GM12878 (cell line): ENCODE results near the gene SLC36A1. TPM values are rescaled to one million over a fixed set of nuclear protein-coding genes. Genes with fewer than 3 reads are reported as not detected.

Experiments
- ATAC-seq: fragments of 200-7000 bp; cut with Tn5 transposase; 3 replicates; pipeline ENCODE4 v1.9.1; 2020; ENCODE audit warnings: mild to moderate bottlenecking, moderate library complexity
- BruUV-seq: library from RNA; stranded (reverse); fragments of 400-500 nt; replicated peaks from 2 replicates; lab custom pipeline; 2021; lab: Mats Ljungman, UMichigan
- CTCF ChIA-PET: fragments of 300-600 bp; sonication (Branson Sonifier 250); formaldehyde crosslinking; extraction: SDS; loops from one replicate; lab custom pipeline; 2021; ENCODE audit warnings: inconsistent platforms; lab: Yijun Ruan, JAX
- POLR2A ChIA-PET: fragments of 350-600 bp; formaldehyde crosslinking; extraction: SDS; loops from one replicate; lab custom pipeline; 2021; ENCODE audit warnings: inconsistent platforms; lab: Charles Lee
- RAD21 ChIA-PET: fragments of 300-600 bp; sonication (Branson Sonifier 250); formaldehyde crosslinking; loops from one replicate; lab custom pipeline; 2023; ENCODE audit warnings: antibody characterized with exemption; ENCODE audit not compliant: unreplicated experiment; lab: Charles Lee
- SMC1A ChIA-PET: fragments of 300-600 bp; sonication (Branson Sonifier 250); formaldehyde crosslinking; loops from one replicate; lab custom pipeline; 2023; ENCODE audit not compliant: unreplicated experiment, uncharacterized antibody; lab: Charles Lee
- DNase-seq: peaks from one replicate; pipeline ENCODE4 v3.0.0-alpha.2; 2011; ENCODE audit warnings: low read depth, low spot score
- FAIRE-seq: peaks from 3 replicates; lab custom pipeline; 2011; peaks lifted over from hg19 to GRCh38; lab: Jason Lieb, UNC
- H2AFZ ChIP-seq: 2 replicates; pipeline ENCODE4 v1.6.0; 2011; ENCODE audit warnings: low read depth, low read length, control low read depth; ENCODE audit not compliant: control insufficient read depth
- H3K27ac ChIP-seq: 2 replicates; pipeline ENCODE4 v1.5.1; 2011; ENCODE audit warnings: control low read depth; ENCODE audit not compliant: control insufficient read depth, insufficient read depth
- H3K27me3 ChIP-seq, 2 experiments: replicated peaks in 1 of 2; 2 replicates each; pipeline versions ENCODE4 v1.6.0 to v1.6.1; 2011; ENCODE audit warnings: low read length in 1 of 2; ENCODE audit not compliant: control insufficient read depth in 2 of 2, insufficient read depth in 2 of 2
- H3K36me3 ChIP-seq, 2 experiments: 2 replicates each; pipeline ENCODE4 v1.5.1; 2011; ENCODE audit warnings: low read length in 1 of 2; ENCODE audit not compliant: control insufficient read depth in 2 of 2, insufficient read depth in 2 of 2
- H3K4me1 ChIP-seq: 2 replicates; pipeline ENCODE4 v1.6.1; 2011; ENCODE audit warnings: mild to moderate bottlenecking, low read length, moderate library complexity, mixed read lengths; ENCODE audit not compliant: control insufficient read depth, insufficient read depth
- H3K4me2 ChIP-seq: 2 replicates; pipeline ENCODE4 v1.6.0; 2011; ENCODE audit warnings: control low read depth; ENCODE audit not compliant: control insufficient read depth, insufficient read depth
- H3K4me3 ChIP-seq: fragments of 200-600 bp; sonication (generic); 2 replicates; pipeline ENCODE4 v1.5.1; 2016
- H3K79me2 ChIP-seq: 2 replicates; pipeline ENCODE4 v1.6.0; 2011; ENCODE audit warnings: low read length; ENCODE audit not compliant: control insufficient read depth, insufficient read depth
- H3K9ac ChIP-seq: 2 replicates; pipeline ENCODE4 v1.8.0; 2011; ENCODE audit warnings: low read length, control low read depth, mixed read lengths; ENCODE audit not compliant: control insufficient read depth, insufficient read depth
- H3K9me3 ChIP-seq: replicated peaks from 3 replicates; pipeline ENCODE4 v1.5.1; 2011; ENCODE audit warnings: mild to moderate bottlenecking, low read length; ENCODE audit not compliant: control insufficient read depth, insufficient read depth
- H4K20me1 ChIP-seq: 2 replicates; pipeline ENCODE4 v1.6.0; 2011; ENCODE audit not compliant: control insufficient read depth, insufficient read depth
- BCL3 ChIP-seq: IDR thresholded peaks from 2 replicates; pipeline ENCODE4 v1.6.1; 2011; ENCODE audit warnings: borderline replicate concordance, low read depth, mild to moderate bottlenecking, moderate library complexity, low read length; ENCODE audit not compliant: insufficient read depth, poor library complexity, severe bottlenecking
- CBX3 ChIP-seq: fragments of 200-600 bp; sonication (generic); IDR thresholded peaks from 2 replicates; pipeline ENCODE4 v1.6.1; 2016; ENCODE audit warnings: low read depth, borderline replicate concordance
- CEBPB ChIP-seq, 2 experiments: fragments of 150-350 bp in 1 of 2; IDR thresholded peaks; 2 replicates each; pipeline ENCODE4 v1.6.1; 2012 to 2014; ENCODE audit warnings: low read depth in 2 of 2, low read length in 2 of 2, borderline replicate concordance in 1 of 2, inconsistent platforms in 1 of 2
- FOS ChIP-seq: IDR thresholded peaks from 3 replicates; pipeline ENCODE4 v1.6.1; 2011; ENCODE audit warnings: borderline replicate concordance; ENCODE audit not compliant: insufficient read length; ENCODE audit errors: extremely low read depth
- IKZF2 ChIP-seq, 2 experiments: fragments of 450-650 bp; IDR thresholded peaks; 2 replicates each; pipeline ENCODE4 v1.6.1; 2017; ENCODE audit warnings: mild to moderate bottlenecking in 2 of 2, moderate library complexity in 2 of 2
- IRF4 ChIP-seq: IDR thresholded peaks from 2 replicates; pipeline ENCODE4 v1.6.1; 2011; ENCODE audit warnings: low read depth, low read length
- NFXL1 ChIP-seq: fragments of 450-650 bp; IDR thresholded peaks from 2 replicates; pipeline ENCODE4 v1.6.1; 2017; ENCODE audit warnings: antibody characterized with exemption, mild to moderate bottlenecking, borderline replicate concordance
- NRF1 ChIP-seq: conservative IDR thresholded peaks from 2 replicates; pipeline ENCODE4 v1.6.1; 2011; ENCODE audit warnings: mild to moderate bottlenecking, low read depth, low read length, improper control_type of control experiment
- PBX3 ChIP-seq: IDR thresholded peaks from 2 replicates; pipeline ENCODE4 v1.6.1; 2011; ENCODE audit warnings: mild to moderate bottlenecking, low read depth, low read length, moderate library complexity; ENCODE audit not compliant: insufficient replicate concordance
- RB1 ChIP-seq: fragments of 450-650 bp; formaldehyde crosslinking; IDR thresholded peaks from 2 replicates; pipeline ENCODE4 v1.6.1; 2017; ENCODE audit warnings: mild to moderate bottlenecking, borderline replicate concordance
- SP1 ChIP-seq: IDR thresholded peaks from one replicate; pipeline ENCODE4 v1.6.1; 2011; ENCODE audit warnings: low read depth, low read length
- YBX1 ChIP-seq: fragments of 450-650 bp; IDR thresholded peaks from 2 replicates; pipeline ENCODE4 v1.6.1; 2016; ENCODE audit warnings: antibody characterized with exemption
- ZNF207 ChIP-seq: fragments of 450-650 bp; IDR thresholded peaks from 2 replicates; pipeline ENCODE4 v1.6.1; 2014; ENCODE audit warnings: antibody characterized with exemption, mild to moderate bottlenecking, borderline replicate concordance
- ZNF217 ChIP-seq: fragments of 450-650 bp; IDR thresholded peaks from 2 replicates; pipeline ENCODE4 v1.6.1; 2017; ENCODE audit warnings: antibody characterized with exemption, mild to moderate bottlenecking
- ZNF687 ChIP-seq: fragments of 450-650 bp; IDR thresholded peaks from 2 replicates; pipeline ENCODE4 v1.6.1; 2017; ENCODE audit warnings: mild to moderate bottlenecking, moderate library complexity
- WGBS: methylation state at CpG from one replicate; pipeline ENCODE4 v1.1.6; 2016; ENCODE audit warnings: low lambda C conversion rate; ENCODE audit not compliant: insufficient replicate concordance, insufficient coverage; ENCODE audit errors: missing lambda C conversion rate; 5-methylcytosine and 5-hydroxymethylcytosine counted together
- in situ Hi-C: fragments of 300-500 bp; cut with MboI; formaldehyde crosslinking; loops from 9 replicates; pipeline ENCODE4 v1.14.3; 2018; ENCODE audit warnings: mixed read lengths
- intact Hi-C: fragments of 100-400 bp; cut with micrococcal nuclease; formaldehyde crosslinking; loops from one replicate; pipeline ENCODE4 v1.14.2; 2022; ENCODE audit not compliant: unreplicated experiment
- polyA plus RNA-seq, 11 experiments: library from polyadenylated mRNA; depleted of rRNA in 4 of 11; unstranded in 6 of 11; stranded (reverse) in 5 of 11; fragments of >200 nt; fragmentation: Nextera tagmentation in 4 of 11; fragmentation: Illumina TruSeq in 1 of 11; extraction: Ambion mirVana in 4 of 11; extraction: Trizol in 1 of 11; gene quantifications; 1 replicate in 1 of 11; 2 replicates in 10 of 11; pipeline versions ENCODE4 v1.2.1 to v1.2.3, GENCODE V29; 2011 to 2016; ENCODE audit warnings: inconsistent platforms in 2 of 11, missing spikeins in 2 of 11, low read depth in 1 of 11
- total RNA-seq, 4 experiments: library from RNA; depleted of rRNA in 3 of 4; stranded (reverse); fragments of >200 nt in 3 of 4; fragmentation: Illumina TruSeq in 1 of 4; extraction: Trizol in 1 of 4; gene quantifications; 2 replicates each; pipeline versions ENCODE4 v1.2.1 to v1.2.3, GENCODE V29; 2013 to 2021

Gene SLC36A1
- total and polyA plus RNA-seq, 10 of the 15 experiments (the other 5 are each of a cell fraction or from before 2014, with no cell fraction given), result 0.50 to 8.2 (median 3.5) TPM

GRCh38 chr5:151475388-151475787 is 28.0 kb downstream of the SLC36A1 start:
- no TSS peak for BruUV-seq
- in situ Hi-C loops, result no loop called here
- ChIA-PET RAD21 (no interaction called here), SMC1A (no interaction called here), CTCF (interaction anchor here (0.7 kb wide), 1 partner anchor 24 kb away, joined by 4 read pairs; no protein-coding TSS in a partner anchor), POLR2A (no interaction called here)
- Histone ChIP-seq H3K9ac (no peak overlapping the region), H4K20me1 (no peaks in the 10 kb centered on the region), H3K4me3 (no peak overlapping the region), H3K79me2 (no peaks in the 10 kb centered on the region), H3K4me1 (no peaks in the 10 kb centered on the region), H2AFZ (no peak overlapping the region), H3K9me3 (no peaks in the 10 kb centered on the region), H3K36me3 (no peaks in the 10 kb centered on the region; a peak in 1 of 4 replicates), H3K27ac (no peak overlapping the region), H3K4me2 (no peak overlapping the region), H3K27me3 (no peaks in the 10 kb centered on the region; a peak in 1 of 4 replicates)
- ATAC-seq, result no peak
- 100% methylated on average over 2 of the region's 2 CpGs for WGBS
- intact Hi-C loops, result no loop called here
- no peak for FAIRE-seq
- TF ChIP-seq IKZF2 (IDR thresholded peaks at IDR 0.05) (no peak), RB1 (no peak), SP1 (no peak), BCL3 (no peak), CEBPB (IDR thresholded peaks at IDR 0.05; ENCODE audit: borderline replicate concordance in 1 of 2, low read depth in 2 of 2, low read length in 2 of 2) (no peak), ZNF207 (no peak), PBX3 (no peak), CBX3 (no peak), ZNF217 (no peak), NFXL1 (no peak), FOS (no peak), NRF1 (no peak), YBX1 (no peak), ZNF687 (no peak), IRF4 (no peak)
- no peak for DNase-seq
